IPS-15b (cell line): ENCODE results near the gene PLEKHG7.

Experiments
- H3K27me3 ChIP-seq: one replicate; pipeline ENCODE4 v1.6.1; 2013; ENCODE audit warnings: low read length; ENCODE audit not compliant: control insufficient read depth, insufficient read depth
- H3K36me3 ChIP-seq: one replicate; pipeline ENCODE4 v1.6.1; 2013; ENCODE audit warnings: low read length; ENCODE audit not compliant: control insufficient read depth, insufficient read depth
- H3K4me1 ChIP-seq: one replicate; pipeline ENCODE4 v1.6.1; 2013; ENCODE audit warnings: mild to moderate bottlenecking, low read length; ENCODE audit not compliant: control insufficient read depth, insufficient read depth
- H3K4me3 ChIP-seq: one replicate; pipeline ENCODE4 v1.5.1; 2013; ENCODE audit warnings: low read depth, low read length
- H3K9ac ChIP-seq: one replicate; pipeline ENCODE4 v1.6.1; 2013; ENCODE audit warnings: low read depth, mild to moderate bottlenecking, low read length
- H3K9me3 ChIP-seq: one replicate; pipeline ENCODE4 v1.6.1; 2013; ENCODE audit warnings: mild to moderate bottlenecking, low read length; ENCODE audit not compliant: control insufficient read depth, insufficient read depth

The PLEKHG7 gene

DNA sequence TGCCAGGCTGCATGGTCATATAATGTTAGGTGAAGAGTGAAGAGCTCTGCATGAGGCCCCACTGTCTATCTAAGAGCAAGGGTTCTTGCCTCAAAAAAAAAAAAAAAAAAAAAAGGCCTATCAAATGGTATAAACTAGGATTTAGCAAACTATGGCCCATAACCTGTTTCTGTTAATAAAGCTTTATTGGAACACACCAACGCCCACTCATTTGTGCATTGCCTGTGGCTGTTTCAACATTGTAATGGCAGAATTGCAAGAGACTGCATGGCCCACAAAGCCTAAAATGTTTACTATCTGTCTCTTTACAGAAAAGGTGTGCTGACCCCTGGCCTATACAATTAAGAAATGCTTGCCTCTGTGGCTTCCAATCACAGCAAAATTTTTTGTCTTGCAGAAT is 12.8 kb downstream of the PLEKHG7 start:
- no peak overlapping the region for H3K4me3 ChIP-seq
- no peaks in the 10 kb centered on the region for H3K36me3 ChIP-seq
- no peaks in the 10 kb centered on the region for H3K9me3 ChIP-seq
- H3K27me3 ChIP-seq: no peaks in the 10 kb centered on the region
- H3K9ac ChIP-seq: no peak overlapping the region
- peaks cover 7% of the 10 kb centered on the region for H3K4me1 ChIP-seq

DNA sequence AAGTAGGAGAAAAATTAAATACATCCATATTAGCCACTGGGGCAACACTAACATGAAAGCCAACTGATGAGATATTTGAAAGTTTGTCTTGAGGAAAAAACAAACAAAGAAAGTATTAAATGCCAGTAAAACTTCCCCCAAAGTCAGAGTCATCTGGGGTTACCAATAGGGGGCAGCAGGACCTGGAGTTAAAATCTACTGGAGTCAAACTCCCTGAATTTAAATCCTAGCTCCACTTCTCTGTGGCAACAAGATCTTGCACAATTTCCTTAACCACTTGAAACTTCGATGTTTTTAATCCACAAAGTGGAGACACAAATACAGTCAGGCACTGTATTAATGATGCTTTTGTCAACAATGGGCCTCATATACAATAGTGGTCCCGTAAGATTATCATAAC is 14.4 kb downstream of the PLEKHG7 start:
- Histone ChIP-seq H3K27me3 (no peaks in the 10 kb centered on the region), H3K9ac (no peak overlapping the region), H3K4me1 (peaks cover 7% of the 10 kb centered on the region), H3K4me3 (no peak overlapping the region), H3K9me3 (no peaks in the 10 kb centered on the region), H3K36me3 (no peaks in the 10 kb centered on the region)

DNA sequence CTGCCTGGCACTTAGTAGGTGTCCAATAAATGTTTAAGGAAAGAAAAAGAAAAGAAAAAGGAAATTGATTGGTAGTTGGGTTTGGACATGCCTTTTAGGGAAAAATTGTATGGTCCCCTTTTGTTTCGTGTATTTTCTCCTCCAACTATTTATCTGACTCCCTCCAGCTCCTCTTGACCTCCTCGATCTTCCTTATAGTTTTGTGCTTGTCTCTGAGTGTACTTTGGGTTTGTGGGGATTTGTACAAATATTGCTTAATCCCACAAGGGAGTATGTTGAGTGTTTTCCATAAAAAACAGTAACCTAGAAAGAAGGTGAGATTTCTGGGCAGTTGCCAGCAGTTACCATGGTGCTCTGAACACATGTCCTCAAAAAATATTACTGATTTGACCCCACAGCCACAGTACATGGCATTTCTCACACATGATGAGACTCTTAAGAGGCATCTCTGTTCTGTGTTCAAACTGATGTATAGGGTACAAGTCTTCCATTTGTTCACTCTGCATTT is 15.7 kb downstream of the PLEKHG7 start:
- H3K4me1 ChIP-seq: peaks cover 7% of the 10 kb centered on the region
- no peak overlapping the region for H3K4me3 ChIP-seq
- H3K36me3 ChIP-seq: no peaks in the 10 kb centered on the region
- H3K9ac ChIP-seq: no peak overlapping the region
- no peaks in the 10 kb centered on the region for H3K27me3 ChIP-seq
- no peaks in the 10 kb centered on the region for H3K9me3 ChIP-seq

DNA sequence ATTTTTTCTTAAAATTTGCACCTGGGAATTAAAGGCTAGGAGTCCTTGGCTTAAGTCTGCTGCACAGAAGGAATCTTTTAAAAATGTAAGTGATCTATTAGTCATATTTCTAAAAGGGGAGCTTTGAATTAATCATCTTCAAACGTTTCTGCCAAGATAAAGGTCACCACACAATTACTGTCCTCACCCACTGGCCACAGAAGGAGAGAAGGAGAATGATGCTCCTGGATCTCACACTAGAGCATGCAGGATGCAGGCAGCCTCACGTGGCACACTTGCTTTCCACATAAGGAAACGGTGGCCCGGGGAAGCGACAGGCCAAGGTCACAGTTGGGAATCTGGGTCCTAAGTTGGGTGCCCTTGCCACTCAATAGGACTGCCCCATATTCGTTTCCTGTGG is 16.9 kb downstream of the PLEKHG7 start:
- H3K9me3 ChIP-seq: no peaks in the 10 kb centered on the region
- no peak overlapping the region for H3K9ac ChIP-seq
- peaks cover 7% of the 10 kb centered on the region for H3K4me1 ChIP-seq
- H3K27me3 ChIP-seq: no peaks in the 10 kb centered on the region
- no peak overlapping the region for H3K4me3 ChIP-seq
- no peaks in the 10 kb centered on the region for H3K36me3 ChIP-seq

DNA sequence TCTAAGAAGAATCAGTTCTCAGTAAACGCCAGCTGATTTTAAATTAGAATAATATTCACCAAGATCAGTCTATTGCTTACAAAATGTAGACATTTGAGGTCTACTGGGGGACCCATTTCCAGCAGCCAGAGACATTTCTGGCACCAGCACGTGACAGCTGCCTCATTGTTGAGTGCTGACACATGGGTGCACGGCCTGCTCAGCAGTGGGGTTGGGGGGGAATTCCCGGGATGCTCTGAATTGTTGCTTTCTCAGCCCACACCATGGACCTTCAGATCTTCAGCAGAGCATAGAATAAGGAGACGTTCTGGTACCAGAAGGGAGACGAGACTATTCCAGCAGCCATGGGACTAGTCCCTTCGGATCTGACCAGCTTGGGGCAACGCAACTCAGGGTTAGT is 18.3 kb downstream of the PLEKHG7 start:
- Histone ChIP-seq H3K9ac (no peak overlapping the region), H3K36me3 (no peaks in the 10 kb centered on the region), H3K27me3 (no peaks in the 10 kb centered on the region), H3K4me1 (peaks cover 7% of the 10 kb centered on the region), H3K4me3 (no peak overlapping the region), H3K9me3 (no peaks in the 10 kb centered on the region)

DNA sequence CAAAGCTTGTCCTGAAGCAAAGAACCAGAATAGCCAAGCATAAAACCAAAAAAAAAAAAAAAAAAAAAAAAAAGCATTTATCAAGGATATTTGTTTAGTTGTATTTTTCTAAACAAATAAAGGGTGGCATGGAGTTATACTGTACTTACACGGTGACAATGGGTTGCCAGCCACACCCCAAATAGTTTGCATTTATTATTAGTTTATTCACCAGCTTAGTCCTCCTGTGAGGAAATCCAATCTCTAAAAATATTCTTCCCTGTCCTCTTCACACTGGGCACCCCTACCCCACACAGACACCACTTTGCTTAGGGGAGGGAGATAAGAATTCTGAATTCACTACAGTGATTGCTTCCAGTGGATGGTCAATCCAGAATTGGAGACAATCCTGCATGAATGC is 18.9 kb downstream of the PLEKHG7 start:
- Histone ChIP-seq H3K27me3 (no peaks in the 10 kb centered on the region), H3K36me3 (no peaks in the 10 kb centered on the region), H3K4me3 (no peak overlapping the region), H3K9ac (no peak overlapping the region), H3K9me3 (no peaks in the 10 kb centered on the region), H3K4me1 (peaks cover 7% of the 10 kb centered on the region)

DNA sequence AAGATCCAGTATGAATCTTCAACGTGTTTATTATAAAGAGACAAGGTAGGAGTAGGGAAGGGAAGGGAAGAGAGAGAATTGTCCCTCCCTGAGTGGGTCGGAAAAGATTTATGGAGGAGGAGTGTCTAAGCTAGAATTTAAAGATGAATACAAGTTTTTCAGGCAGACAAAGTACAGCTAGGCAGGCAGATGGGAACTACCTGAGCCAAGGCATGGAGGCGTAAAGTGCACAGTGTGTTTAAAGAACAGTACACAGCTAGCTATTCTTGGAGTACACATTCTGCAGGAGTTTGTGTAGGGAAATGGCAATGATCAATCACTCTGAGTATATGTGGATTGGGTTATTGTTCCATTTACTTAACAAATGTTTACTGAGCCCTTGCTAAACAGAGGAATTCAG is 20.1 kb downstream of the PLEKHG7 start:
- Histone ChIP-seq H3K4me1 (no peaks in the 10 kb centered on the region), H3K4me3 (no peak overlapping the region), H3K36me3 (no peaks in the 10 kb centered on the region), H3K9me3 (no peaks in the 10 kb centered on the region), H3K9ac (no peak overlapping the region), H3K27me3 (no peaks in the 10 kb centered on the region)

DNA sequence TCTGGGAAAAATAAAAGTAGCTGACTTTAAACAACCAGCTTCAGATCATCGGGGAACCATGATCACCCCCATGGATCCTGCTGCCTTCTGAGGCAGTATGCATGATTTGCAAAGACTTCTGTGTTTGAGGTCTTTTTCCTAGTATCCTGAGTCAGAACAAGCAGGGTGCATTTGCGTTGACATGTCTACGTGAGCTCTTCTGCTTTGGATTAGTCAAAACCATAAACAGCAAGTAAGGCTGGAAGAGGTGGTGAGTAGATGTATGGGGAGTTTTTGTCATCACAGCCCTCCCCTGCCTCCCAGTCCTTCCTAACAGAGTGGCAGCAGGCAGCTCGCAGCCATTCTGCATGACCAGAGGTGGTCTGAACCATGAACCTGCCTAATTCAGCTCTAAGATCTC is 24.1 kb downstream of the PLEKHG7 start:
- Histone ChIP-seq H3K9ac (no peak overlapping the region), H3K4me3 (no peak overlapping the region), H3K27me3 (no peaks in the 10 kb centered on the region), H3K9me3 (no peaks in the 10 kb centered on the region), H3K36me3 (no peaks in the 10 kb centered on the region), H3K4me1 (no peaks in the 10 kb centered on the region)

DNA sequence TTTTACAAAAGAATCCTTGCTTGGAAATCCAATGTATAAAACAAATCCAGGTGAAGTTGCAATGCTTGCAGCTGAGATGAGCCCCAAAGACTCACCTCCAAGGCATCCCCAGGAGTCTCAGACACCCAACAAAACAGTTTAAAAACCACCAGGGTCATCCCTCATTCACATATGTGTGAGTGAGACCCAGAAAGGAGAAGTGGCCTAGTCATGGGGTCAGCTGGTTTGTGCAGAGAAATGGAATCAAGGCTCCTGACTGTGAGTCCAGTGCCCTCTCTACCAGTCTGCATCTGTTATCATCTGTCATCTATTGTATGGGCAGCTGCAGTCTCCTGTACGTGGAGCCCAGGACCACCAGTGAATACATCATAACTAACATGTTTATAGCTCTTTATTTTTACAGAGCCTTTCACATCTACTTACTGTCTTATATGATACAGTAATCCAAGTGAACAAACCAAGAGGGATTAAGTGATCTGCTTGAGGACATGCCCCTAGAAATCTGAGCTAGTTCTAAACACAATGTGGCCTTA is 27.1 kb downstream of the PLEKHG7 start:
- no peaks in the 10 kb centered on the region for H3K4me1 ChIP-seq
- H3K9ac ChIP-seq: no peak overlapping the region
- H3K9me3 ChIP-seq: no peaks in the 10 kb centered on the region
- no peaks in the 10 kb centered on the region for H3K36me3 ChIP-seq
- H3K27me3 ChIP-seq: no peaks in the 10 kb centered on the region
- H3K4me3 ChIP-seq: no peak overlapping the region

DNA sequence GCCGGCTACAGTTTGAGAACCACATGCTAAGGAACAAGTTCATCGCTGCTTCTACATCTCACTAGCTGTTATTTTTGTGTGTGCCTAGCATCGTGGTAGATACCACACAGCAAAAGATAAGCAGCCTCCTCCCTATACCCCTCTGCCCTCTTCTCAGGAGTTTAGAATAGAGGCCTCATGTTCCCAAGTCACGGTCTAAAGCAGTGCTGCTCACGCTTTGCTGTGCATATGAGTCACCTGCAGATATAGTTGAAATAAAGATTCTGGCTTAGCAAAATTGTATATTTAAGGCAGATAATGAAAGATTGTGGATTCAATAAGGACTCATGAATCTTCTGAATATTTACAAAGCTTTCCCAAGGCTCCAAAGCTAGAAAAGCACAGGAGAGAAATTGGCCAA is 28.0 kb downstream of the PLEKHG7 start:
- H3K36me3 ChIP-seq: no peaks in the 10 kb centered on the region
- H3K4me3 ChIP-seq: no peak overlapping the region
- H3K9me3 ChIP-seq: no peaks in the 10 kb centered on the region
- no peaks in the 10 kb centered on the region for H3K27me3 ChIP-seq
- no peaks in the 10 kb centered on the region for H3K4me1 ChIP-seq
- no peak overlapping the region for H3K9ac ChIP-seq

DNA sequence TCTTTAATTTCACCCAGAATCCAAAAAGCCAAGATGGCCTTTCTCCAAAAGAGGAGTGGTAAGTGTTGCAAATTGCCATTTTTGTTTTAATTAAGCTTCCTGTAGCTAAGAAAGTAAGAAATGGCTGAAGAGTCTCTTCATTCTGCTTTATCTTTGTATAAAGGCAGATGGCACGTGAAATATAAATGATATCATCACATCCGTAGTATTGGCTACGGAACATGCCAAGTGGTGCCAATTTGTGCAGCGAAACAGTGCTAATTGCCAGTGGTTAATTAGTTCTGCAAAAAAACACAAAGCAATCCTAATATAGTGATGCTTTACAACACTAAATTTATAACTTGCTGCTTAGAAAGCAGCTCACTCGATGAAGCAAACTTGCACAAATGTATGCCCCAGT is 29.4 kb downstream of the PLEKHG7 start:
- Histone ChIP-seq H3K36me3 (no peaks in the 10 kb centered on the region), H3K4me3 (no peak overlapping the region), H3K27me3 (no peaks in the 10 kb centered on the region), H3K9ac (no peak overlapping the region), H3K4me1 (no peaks in the 10 kb centered on the region), H3K9me3 (no peaks in the 10 kb centered on the region)

DNA sequence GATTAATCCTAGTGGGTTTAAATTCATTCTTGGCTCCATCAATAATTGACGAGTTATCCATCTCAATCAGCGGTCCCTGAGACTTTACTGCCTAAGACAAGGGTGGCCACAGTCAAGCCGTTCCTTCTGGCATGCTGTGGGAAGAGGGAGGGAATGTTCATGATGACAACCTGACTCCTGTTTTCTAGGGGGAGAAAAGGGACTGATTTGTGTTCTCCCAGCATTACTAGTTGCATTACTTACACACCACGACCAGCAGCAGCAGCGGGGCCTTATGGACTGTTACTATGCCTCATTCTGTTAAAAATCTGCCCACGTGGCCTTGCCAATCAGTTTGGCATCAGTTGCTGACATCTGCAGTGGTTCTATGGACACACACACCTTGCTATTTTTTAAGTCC is 29.9 kb downstream of the PLEKHG7 start:
- no peaks in the 10 kb centered on the region for H3K36me3 ChIP-seq
- no peaks in the 10 kb centered on the region for H3K4me1 ChIP-seq
- no peaks in the 10 kb centered on the region for H3K27me3 ChIP-seq
- H3K4me3 ChIP-seq: no peak overlapping the region
- H3K9me3 ChIP-seq: no peaks in the 10 kb centered on the region
- H3K9ac ChIP-seq: no peak overlapping the region
